Esophagus squamous epithelium (tissue), 5 donors: Measurements from ENCODE around the gene CEP20. TPM values are rescaled to one million over a fixed set of nuclear protein-coding genes. Genes with fewer than 3 reads are reported as not detected.

Source experiments
- DNase-seq: peaks from one replicate; lab custom pipeline; 2025; lab: John Stamatoyannopoulos, UW
- H3K27ac ChIP-seq, 4 donors: fragments of 200-600 bp; sonication (generic); one replicate each; pipeline ENCODE4 v1.5.1; 2016 to 2019; ENCODE audit warnings: mild to moderate bottlenecking in 1 of 4
- H3K27me3 ChIP-seq, 4 donors: fragments of 200-600 bp; sonication (generic); 1 replicate in 3 of 4; 2 replicates in 1 of 4; pipeline versions ENCODE4 v1.5.1 to v1.6.0; 2017 to 2021; ENCODE audit warnings: antibody characterized with exemption in 1 of 4
- H3K36me3 ChIP-seq, 3 donors: fragments of 200-600 bp; sonication (generic); one replicate each; pipeline ENCODE4 v1.5.1; 2016 to 2019
- H3K4me1 ChIP-seq, 3 donors: fragments of 200-600 bp; sonication (generic); one replicate each; pipeline ENCODE4 v1.5.1; 2017 to 2019
- H3K4me3 ChIP-seq, 4 donors: fragments of 200-600 bp; sonication (generic); 1 replicate in 3 of 4; 2 replicates in 1 of 4; pipeline ENCODE4 v1.5.1; 2016 to 2019; ENCODE audit warnings: mild to moderate bottlenecking in 2 of 4, moderate library complexity in 1 of 4
- H3K9me3 ChIP-seq, 3 donors: fragments of 200-600 bp; sonication (generic); one replicate each; pipeline ENCODE4 v1.5.1; 2016 to 2019
- CTCF ChIP-seq, 6 experiments: fragments of 450-650 bp in 4 of 6; fragments of 200-600 bp in 2 of 6; sonication (generic) in 2 of 6; IDR thresholded peaks; one replicate each; pipeline ENCODE4 v1.5.1; 2016 to 2019; ENCODE audit warnings: antibody characterized with exemption in 6 of 6, mild to moderate bottlenecking in 4 of 6, moderate library complexity in 4 of 6
- POLR2A ChIP-seq, 4 donors: fragments of 450-650 bp; IDR thresholded peaks; one replicate each; pipeline ENCODE4 v1.6.1; 2017; ENCODE audit warnings: antibody characterized with exemption in 4 of 4, mild to moderate bottlenecking in 4 of 4, moderate library complexity in 3 of 4
- WGBS, 2 donors: methylation state at CpG; one replicate each; pipeline ENCODE4 v1.1.5; 2018; 5-methylcytosine and 5-hydroxymethylcytosine counted together
- intact Hi-C: fragments of 100-400 bp; cut with DNase I; formaldehyde crosslinking; loops from one replicate; pipeline ENCODE4 v1.15.0; 2022
- total RNA-seq, 4 donors: library from RNA; depleted of rRNA; stranded (reverse); fragments of >200 nt; gene quantifications; one replicate each; pipeline ENCODE4 v1.1.0, GENCODE V29; 2016
- donor health status: DM: yes; HTN: yes; CAD: no.

Gene CEP20
- total RNA-seq, 4 donors from 2014 or later: 36.1 to 74.3 (median 42.5) TPM

GRCh38 chr16:15864939-15865338, 23.5 kb downstream of the CEP20 start:
- no peak for DNase-seq
- intact Hi-C loops: no loop called here
- TF ChIP-seq CTCF (IDR thresholded peaks at IDR 0.05): no peak
- no peak for TF ChIP-seq POLR2A (IDR thresholded peaks at IDR 0.05)
- Histone ChIP-seq H3K4me1 (peaks cover 0 to 7% (median 3%) of the 10 kb centered on the region in 3 donors), H3K9me3 (no peaks in the 10 kb centered on the region), H3K36me3 (peaks cover 0 to 52% (median 0%) of the 10 kb centered on the region in 3 donors), H3K27me3 (no peaks in the 10 kb centered on the region), H3K4me3 (no peak overlapping the region), H3K27ac (peak overlapping the region in 3 of 4 donors; percentile 38 to 53 (median 39))
- WGBS, 2 donors: 66 to 72% methylated on average over 5 of the region's 5 CpGs

GRCh38 chr16:15861996-15862395, 26.4 kb downstream of the CEP20 start:
- 88 to 89% methylated on average over 3 of the region's 3 CpGs for WGBS, 2 donors
- Histone ChIP-seq H3K36me3 (peaks cover 0 to 22% (median 0%) of the 10 kb centered on the region in 3 donors), H3K27ac (peak overlapping the region in 1 of 4 donors; percentile 88), H3K27me3 (peaks cover 0 to 25% (median 5%) of the 10 kb centered on the region in 4 donors), H3K9me3 (no peaks in the 10 kb centered on the region), H3K4me3 (no peak overlapping the region), H3K4me1 (peaks cover 10 to 23% (median 14%) of the 10 kb centered on the region in 3 donors)
- intact Hi-C loops: no loop called here
- no peak for DNase-seq
- TF ChIP-seq POLR2A (IDR thresholded peaks at IDR 0.05) (no peak), CTCF (IDR thresholded peaks at IDR 0.05) (no peak)

DNA sequence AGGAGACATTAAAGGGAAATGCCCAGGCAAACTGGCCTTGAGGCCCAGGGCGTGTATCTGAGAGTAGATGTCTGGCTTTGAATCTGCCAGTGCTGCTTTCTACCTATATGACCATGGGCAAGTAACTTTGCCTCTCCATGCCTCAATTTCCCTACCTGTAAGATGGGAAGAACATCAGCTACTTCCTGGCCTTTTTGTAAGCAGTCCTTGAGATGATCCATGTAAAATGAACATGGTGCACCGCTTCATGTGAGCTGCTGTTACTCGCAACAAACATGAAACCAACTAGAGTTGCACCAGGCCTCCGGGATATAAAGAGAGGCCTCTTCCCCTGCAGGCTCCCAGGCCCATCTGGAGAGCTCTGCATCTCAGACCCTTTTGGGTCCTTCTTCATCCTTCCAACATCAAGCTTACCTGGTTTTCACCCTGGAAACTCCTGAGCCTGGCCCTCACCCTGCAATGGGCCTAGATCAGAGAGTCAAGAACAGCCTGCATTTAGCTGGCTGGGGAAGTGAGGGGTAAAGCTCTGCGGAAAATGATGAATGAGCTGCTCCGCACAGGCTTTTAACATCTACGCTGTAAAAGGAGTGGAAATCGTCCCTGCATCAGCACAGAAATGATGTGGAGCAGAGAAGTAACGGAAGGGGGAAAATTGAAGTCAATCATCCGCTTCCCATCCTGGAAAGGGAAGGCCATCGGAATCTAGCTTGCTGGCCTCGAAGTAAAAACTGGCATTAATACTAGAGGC, 29.3 kb downstream of the CEP20 start:
- Histone ChIP-seq H3K4me3 (no peak overlapping the region), H3K9me3 (no peaks in the 10 kb centered on the region), H3K27me3 (peaks cover 0 to 50% (median 5%) of the 10 kb centered on the region in 4 donors), H3K4me1 (peaks cover 12 to 22% (median 16%) of the 10 kb centered on the region in 3 donors), H3K36me3 (no peaks in the 10 kb centered on the region), H3K27ac (peak overlapping the region; percentile 66 to 88 (median 82))
- TF ChIP-seq CTCF (IDR thresholded peaks at IDR 0.05) (no peak), POLR2A (IDR thresholded peaks at IDR 0.05) (no peak)
- WGBS, 2 donors: 82 to 94% methylated on average over 10 to 11 of the region's 12 CpGs
- DNase-seq: no peak
- intact Hi-C loops: no loop called here

GRCh38 chr16:15857724-15858560, 30.5 kb downstream of the CEP20 start:
- Histone ChIP-seq H3K4me3 (peak overlapping the region; percentile 19 to 66 (median 38)), H3K27me3 (peaks cover 0 to 50% (median 5%) of the 10 kb centered on the region in 4 donors), H3K36me3 (no peaks in the 10 kb centered on the region), H3K4me1 (peaks cover 12 to 22% (median 16%) of the 10 kb centered on the region in 3 donors), H3K9me3 (no peaks in the 10 kb centered on the region), H3K27ac (peak overlapping the region; percentile 66 to 88 (median 82))
- 1 to 2% methylated on average over 12 to 15 of the region's 55 CpGs for WGBS, 2 donors
- DNase-seq: no peak
- TF ChIP-seq POLR2A (IDR thresholded peaks at IDR 0.05) (peak in 1 of 4 donors; percentile 25), CTCF (IDR thresholded peaks at IDR 0.05) (no peak)
- intact Hi-C loops: no loop called here
